OCI-M2 (cell line): Measurements from ENCODE around the gene B4GALNT4.
"Not testable (repeated sequence)": the region's sequence is repeated elsewhere in the genome, so short reads cannot be mapped to it uniquely, and the experiment has no call there.

ENCODE experiments used
- DNase-seq: peaks from one replicate; lab custom pipeline; 2025; ENCODE audit not compliant: unreplicated experiment; lab: John Stamatoyannopoulos, UW

The B4GALNT4 gene

GRCh38 chr11:391117-392017, 22.1 kb downstream of the B4GALNT4 start:
- DNase-seq: no peak

DNA sequence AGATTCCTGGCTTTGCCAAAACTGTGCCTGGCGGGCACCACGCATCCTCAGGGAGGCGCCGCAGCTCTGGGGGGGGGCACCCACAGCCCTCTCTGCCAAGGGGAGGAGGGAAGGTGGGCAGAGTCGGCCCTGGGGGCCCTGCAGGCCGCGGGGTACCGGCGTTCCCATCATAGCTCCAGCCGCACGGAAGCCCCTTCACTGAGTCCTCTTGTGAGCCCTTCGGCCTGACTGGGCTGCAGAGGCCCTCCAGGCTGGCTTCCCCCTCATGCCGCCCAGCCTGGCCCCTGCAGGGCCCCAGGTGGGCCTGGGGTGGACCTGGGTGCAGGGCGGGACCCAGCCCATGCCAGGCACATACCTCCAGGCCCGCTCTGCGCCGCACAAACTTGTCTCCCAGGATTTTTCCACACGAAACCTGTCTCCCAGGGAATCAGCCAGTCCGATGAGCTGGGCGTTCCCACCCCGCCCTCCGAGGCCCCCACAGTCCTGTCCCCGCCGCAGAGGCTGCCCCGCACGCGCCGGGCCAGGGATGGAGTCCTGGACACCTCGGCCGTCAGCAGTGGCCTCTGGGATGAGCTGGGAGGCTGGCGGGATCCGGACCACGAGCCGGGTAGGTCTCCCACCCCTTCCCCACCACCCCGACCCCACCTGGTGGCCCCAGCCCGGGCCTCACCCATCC, 22.9 kb downstream of the B4GALNT4 start:
- no peak for DNase-seq

DNA sequence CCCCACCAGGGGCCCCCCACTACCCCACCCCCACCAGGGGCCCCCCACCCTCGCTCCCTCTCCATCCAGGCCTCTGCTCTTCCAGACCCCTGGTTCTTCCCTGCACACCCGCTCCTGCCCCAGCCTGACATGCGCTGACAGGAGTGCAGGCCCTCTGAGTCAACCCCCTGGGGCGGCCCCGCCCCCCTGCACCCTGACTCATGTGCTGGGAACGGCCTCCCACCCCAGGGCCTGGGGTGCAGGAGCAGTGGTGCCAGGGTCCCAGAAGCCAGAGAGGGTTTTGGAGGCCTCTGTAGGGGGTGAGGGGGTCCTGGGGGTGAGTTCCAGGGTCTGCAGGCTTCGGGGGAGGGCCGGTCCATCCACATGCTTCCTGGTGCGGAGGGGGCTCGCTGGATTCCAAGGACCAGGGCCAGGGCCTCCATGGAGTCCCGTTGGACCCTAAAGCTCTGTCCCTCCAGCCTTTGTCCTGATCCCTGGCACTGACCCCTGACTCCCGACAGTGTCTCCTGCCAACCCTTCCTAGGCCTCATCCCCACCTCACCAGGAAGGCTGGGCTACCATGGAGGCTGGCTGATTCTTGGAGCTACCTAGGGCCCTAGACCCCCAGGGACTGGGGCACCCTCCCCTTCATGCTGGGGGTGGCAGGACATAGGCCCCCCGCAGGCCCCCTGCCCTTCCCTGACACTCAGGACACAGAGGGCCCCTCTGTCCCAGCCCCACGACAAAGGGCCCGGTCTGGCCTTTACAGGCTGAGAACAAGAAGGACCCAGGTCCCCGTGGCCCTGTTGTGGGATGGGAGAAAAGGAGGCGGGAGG, 24.1 kb downstream of the B4GALNT4 start:
- DNase-seq: no peak

DNA sequence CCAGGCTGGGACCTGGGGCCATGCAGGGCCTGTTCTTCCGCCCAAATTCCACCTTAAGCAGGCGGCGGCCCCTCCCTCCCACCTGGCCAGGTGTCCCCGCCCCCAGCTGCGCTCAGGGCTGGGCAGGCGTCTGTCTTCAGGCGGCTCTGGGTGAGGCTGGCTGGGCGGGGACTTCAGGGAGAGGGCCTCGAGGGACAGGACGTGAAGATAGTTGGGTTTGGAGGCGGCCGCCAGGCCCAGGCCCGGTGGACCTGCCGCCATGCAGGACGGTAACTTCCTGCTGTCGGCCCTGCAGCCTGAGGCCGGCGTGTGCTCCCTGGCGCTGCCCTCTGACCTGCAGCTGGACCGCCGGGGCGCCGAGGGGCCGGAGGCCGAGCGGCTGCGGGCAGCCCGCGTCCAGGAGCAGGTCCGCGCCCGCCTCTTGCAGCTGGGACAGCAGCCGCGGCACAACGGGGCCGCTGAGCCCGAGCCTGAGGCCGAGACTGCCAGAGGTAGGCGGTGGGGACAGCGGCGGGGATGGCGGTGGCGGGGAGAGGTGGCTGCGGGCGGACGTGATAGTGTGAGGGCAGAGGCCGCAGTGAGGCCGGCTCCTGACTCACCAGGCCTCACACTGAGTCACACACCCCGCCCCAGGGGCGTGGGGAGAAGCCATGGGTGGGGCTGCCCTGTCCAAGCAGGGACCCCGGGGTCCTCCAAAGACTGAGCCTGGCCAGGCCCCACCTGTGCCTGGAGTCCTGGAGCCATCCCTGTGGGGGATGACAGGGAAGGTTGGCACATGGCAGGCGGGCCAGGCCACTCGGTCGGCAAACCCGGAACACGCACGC, 24.9 kb downstream of the B4GALNT4 start, which contains the start of gene PKP3:
PKP3 (plus strand) TSS at position 176 of the 824 bp plus-strand sequence; CDS start at position 260, 84 bp downstream.
- DNase-seq: no peak

DNA sequence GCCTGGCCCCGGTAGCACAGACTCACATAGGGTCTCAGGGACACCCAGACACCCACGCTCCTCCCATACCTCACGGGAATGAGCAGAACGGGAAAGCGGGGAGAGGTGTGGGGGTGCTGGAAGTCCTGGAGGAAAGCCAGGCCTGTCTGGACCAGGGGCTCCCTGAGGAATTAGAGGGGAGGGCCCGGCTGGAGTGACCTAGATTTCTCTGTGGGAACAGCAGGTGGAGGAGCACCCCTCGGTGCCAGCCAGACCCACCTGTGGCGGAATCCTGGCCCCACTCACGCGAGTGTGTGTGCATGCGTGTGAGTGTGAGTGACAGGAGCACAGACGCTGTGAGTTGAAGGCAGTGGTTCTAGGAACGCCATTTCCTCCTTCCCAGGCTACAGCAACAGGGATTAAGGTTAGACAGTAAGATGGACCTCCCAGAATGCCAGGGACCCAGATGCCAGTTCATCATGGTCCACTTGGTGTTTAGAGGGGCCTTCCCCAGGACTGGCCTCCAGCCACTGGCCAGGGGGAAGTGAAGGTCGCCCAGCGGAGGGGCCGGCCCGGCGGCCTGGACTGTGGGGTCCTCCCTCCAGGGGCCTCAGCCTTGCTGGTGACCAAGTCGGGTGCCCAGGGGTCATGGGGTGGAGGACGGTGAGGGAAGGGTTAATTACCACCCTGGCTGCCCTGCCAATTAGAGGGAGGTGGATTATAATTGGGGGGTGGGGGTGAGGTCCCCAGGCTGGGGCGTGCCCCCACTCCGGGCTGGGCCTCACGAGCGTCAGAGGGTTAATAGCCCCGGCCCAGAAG, 25.8 kb downstream of the B4GALNT4 start:
- no peak for DNase-seq

- no peak for DNase-seq
Measured at GRCh38 chr11:395866-396265, 26.6 kb downstream of the B4GALNT4 start.

- DNase-seq: no peak
Measured at GRCh38 chr11:396511-396947, 27.2 kb downstream of the B4GALNT4 start.

GRCh38 chr11:396948-397548, 27.7 kb downstream of the B4GALNT4 start:
- no peak for DNase-seq

DNA sequence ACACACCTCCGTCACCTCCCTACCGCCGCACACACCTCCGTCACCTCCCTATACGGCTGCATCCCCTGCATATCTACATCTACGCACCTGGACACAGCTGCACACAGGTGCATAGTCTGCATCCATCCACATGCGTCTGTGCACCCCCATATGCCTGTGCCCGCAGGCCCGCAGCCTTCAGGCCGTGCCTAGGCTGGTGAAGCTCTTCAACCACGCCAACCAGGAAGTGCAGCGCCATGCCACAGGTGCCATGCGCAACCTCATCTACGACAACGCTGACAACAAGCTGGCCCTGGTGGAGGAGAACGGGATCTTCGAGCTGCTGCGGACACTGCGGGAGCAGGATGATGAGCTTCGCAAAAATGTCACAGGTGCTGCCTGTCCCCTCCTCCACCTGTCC, 29.5 kb downstream of the B4GALNT4 start:
- no peak for DNase-seq

DNA sequence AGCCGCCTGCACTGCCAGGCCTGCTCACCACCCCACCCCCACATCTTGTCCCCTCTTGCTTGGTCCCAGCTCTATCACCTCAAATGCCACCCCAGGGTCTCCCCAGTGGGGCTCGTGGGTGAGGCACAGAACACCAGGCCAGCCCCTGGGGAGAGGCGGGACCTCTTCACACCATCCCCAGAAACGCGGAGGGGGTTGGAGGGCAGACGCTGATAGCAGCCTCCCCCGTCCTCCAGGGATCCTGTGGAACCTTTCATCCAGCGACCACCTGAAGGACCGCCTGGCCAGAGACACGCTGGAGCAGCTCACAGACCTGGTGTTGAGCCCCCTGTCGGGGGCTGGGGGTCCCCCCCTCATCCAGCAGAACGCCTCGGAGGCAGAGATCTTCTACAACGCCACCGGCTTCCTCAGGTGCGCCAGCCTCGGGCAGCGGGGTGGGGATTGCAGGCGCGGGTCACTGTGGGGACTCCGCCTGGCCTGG, 30.5 kb downstream of the B4GALNT4 start:
- no peak for DNase-seq

GRCh38 chr11:400241-400689, 31.0 kb downstream of the B4GALNT4 start:
- DNase-seq: no peak

DNA sequence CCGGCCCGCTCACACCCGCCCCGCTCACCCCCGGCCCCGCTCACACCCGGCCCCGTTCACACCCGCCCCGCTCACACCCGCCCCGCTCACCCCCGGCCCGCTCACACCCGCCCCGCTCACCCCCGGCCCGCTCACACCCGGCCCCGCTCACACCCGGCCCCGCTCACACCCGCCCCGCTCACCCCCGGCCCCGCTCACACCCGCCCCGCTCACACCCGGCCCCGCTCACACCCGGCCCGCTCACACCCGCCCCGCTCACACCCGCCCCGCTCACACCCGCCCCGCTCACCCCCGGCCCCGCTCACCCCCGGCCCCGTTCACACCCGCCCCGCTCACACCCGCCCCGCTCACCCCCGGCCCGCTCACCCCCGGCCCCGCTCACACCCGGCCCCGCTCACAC, 31.9 kb downstream of the B4GALNT4 start:
- not testable (repeated sequence) for DNase-seq

GRCh38 chr11:403021-403760, 33.9 kb downstream of the B4GALNT4 start:
- DNase-seq: no peak

- DNase-seq: no peak
Measured at GRCh38 chr11:403761-404431, 34.6 kb downstream of the B4GALNT4 start.

DNA sequence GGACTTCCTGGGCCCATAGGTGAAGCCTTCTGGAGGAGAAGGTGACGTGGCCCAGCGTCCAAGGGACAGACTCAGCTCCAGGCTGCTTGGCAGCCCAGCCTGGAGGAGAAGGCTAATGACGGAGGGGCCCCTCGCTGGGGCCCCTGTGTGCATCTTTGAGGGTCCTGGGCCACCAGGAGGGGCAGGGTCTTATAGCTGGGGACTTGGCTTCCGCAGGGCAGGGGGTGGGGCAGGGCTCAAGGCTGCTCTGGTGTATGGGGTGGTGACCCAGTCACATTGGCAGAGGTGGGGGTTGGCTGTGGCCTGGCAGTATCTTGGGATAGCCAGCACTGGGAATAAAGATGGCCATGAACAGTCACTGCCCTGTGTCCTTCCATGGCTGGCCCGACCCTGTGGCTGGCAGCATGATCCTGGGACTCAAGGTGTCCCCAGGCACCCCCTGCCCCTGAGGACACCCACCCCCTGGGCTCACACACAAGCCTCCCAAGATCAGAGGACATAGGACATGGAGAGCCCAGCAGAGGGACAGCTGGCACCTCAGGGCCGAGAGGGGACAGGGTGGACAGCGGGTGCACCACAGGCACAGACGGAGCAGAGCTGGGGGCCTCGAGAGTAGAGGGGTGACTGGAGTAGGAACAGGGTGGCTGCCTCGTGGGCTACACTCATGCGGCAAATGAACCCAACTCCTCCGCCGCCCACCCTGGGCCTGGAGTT, 35.4 kb downstream of the B4GALNT4 start:
- no peak for DNase-seq

DNA sequence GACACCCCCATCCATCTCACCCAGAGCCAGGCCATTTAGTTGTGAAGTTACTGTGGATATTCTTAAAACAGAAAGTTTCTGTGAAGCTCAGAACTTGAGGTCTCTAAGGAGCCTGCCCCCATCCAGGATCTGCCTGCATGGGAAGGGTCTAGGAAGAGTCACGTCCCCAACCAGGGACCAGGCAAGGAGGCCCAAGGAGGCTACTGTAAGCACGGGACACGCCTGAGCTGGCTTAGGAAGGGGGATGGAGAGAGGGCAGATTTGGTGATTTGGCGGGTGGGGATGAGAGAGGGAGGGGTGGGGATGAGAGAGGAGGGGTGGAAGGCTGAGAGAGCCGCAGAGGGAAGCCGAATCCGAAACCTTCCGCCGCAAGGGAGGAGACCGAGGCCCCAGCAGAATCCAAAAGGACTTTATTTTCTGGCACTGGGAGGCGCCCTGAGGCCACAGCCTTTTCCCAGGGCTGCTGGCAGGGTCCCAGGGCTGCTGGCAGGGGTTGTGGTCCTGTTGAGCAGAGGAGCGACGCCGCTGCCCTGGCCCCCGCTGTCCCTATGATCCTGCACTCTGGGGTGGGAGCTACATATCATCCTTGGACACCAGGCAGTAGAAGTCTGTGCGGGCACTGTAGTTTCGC, 36.1 kb downstream of the B4GALNT4 start:
- no peak for DNase-seq
